ENCODE measurements around the gene WNK2. TPM values are rescaled to one million over a fixed set of nuclear protein-coding genes. Genes with fewer than 3 reads are reported as not detected.

The WNK2 gene
- total RNA-seq, 4 donors from 2014 or later, result 6.2 to 31.9 (median 18.9) TPM

DNA sequence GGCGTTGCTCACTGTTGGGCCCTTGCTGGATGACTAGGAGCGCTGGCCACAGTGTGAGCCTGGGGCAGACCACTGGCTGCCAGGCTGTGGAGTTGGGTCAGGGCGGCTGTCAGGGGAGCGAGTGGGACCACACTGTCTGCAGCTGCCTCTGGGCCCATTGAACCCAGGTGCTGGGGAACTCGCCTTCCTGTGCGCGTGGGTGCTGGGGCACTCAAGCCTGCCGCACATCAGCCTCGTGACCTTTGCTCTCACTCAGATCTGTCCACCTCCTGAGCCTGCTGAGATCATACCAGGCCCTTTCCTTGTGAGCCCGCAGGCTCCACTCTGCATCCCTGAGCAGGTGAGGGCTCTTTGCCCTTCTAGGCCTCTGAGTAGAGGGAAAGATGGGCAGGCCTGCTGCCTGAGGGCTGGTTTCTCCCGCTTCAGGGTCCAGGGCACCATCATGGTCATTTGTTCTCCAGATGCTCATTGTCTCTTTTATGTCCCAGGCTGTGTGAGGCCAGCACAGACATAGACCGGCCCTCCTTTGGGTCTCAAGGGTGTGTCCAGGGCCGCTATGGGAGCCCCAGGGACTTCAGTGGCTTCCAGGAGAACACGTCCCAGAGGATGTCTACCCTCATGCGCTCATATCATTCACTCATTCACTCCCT, 26.5 kb downstream of the WNK2 start:
- H3K4me1 ChIP-seq, result peaks cover 0 to 23% of the 10 kb centered on the region in 2 donors
- DNase-seq, result no peak
- intact Hi-C loops (cut with DNase I; ENCODE audit: low total_unique reads), result no loop called here
- H3K27ac ChIP-seq, result no peak overlapping the region
- no peaks in the 10 kb centered on the region for H3K9me3 ChIP-seq
- H3K27me3 ChIP-seq, result no peaks in the 10 kb centered on the region
- no peaks in the 10 kb centered on the region for H3K36me3 ChIP-seq
- H3K4me3 ChIP-seq, result no peak overlapping the region
- no peak for TF ChIP-seq POLR2A (IDR thresholded peaks at IDR 0.05)
- TF ChIP-seq, protein P1, sequence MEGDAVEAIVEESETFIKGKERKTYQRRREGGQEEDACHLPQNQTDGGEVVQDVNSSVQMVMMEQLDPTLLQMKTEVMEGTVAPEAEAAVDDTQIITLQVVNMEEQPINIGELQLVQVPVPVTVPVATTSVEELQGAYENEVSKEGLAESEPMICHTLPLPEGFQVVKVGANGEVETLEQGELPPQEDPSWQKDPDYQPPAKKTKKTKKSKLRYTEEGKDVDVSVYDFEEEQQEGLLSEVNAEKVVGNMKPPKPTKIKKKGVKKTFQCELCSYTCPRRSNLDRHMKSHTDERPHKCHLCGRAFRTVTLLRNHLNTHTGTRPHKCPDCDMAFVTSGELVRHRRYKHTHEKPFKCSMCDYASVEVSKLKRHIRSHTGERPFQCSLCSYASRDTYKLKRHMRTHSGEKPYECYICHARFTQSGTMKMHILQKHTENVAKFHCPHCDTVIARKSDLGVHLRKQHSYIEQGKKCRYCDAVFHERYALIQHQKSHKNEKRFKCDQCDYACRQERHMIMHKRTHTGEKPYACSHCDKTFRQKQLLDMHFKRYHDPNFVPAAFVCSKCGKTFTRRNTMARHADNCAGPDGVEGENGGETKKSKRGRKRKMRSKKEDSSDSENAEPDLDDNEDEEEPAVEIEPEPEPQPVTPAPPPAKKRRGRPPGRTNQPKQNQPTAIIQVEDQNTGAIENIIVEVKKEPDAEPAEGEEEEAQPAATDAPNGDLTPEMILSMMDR (IDR thresholded peaks at IDR 0.05), result no peak

DNA sequence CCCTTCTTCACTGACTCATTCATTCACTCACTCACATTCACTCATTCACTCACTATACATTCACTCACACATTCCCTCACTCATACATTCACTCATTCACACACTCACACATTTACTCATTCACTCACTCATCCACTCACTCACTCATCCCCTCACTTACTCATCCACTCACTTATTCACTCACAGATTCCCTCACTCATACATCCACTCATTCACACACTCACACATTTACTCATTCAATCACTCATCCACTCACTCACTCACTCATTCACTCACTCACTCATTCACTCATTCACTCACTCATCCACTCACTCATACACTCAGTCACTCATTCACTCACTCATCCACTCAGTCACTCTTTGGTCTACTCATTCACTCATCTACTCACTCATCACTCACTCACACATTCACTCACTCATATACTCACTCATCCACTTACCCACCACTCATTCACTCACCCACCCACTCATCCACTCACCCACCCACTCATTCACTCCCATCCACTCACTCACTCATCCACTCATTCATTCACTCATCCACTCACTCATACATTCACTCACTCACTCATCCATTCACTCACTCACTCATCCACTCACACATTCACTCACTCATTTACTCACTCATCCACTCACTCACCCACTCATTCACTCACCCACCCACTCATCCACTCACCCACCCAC, 27.2 kb downstream of the WNK2 start:
- H3K27ac ChIP-seq, result no peak overlapping the region
- intact Hi-C loops (cut with DNase I; ENCODE audit: low total_unique reads), result no loop called here
- H3K4me1 ChIP-seq, result peaks cover 0 to 17% of the 10 kb centered on the region in 2 donors
- no peaks in the 10 kb centered on the region for H3K27me3 ChIP-seq
- H3K36me3 ChIP-seq, result no peaks in the 10 kb centered on the region
- H3K9me3 ChIP-seq, result no peaks in the 10 kb centered on the region
- no peak overlapping the region for H3K4me3 ChIP-seq
- DNase-seq, result no peak
- no peak for TF ChIP-seq POLR2A (IDR thresholded peaks at IDR 0.05)
- TF ChIP-seq, protein P1 (IDR thresholded peaks at IDR 0.05), result no peak

DNA sequence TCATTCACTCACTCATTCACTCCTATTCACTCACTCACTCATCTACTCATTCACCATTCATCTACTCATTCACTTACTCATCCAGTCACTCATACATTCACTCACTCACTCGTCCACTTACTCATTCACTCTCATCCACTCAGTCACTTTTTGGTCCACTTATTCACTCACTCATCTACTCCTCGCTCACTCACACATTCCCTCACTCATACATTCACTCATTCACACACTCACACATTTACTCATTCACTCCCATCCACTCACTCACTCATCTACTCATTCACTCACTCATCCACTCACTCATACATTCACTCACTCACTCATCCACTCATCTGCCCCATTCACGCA, 27.7 kb downstream of the WNK2 start:
- H3K27ac ChIP-seq, result no peak overlapping the region
- TF ChIP-seq, protein P1 (IDR thresholded peaks at IDR 0.05), result no peak
- TF ChIP-seq POLR2A (IDR thresholded peaks at IDR 0.05), result no peak
- intact Hi-C loops (cut with DNase I; ENCODE audit: low total_unique reads), result no loop called here
- H3K36me3 ChIP-seq, result no peaks in the 10 kb centered on the region
- DNase-seq, result no peak
- H3K9me3 ChIP-seq, result no peaks in the 10 kb centered on the region
- H3K4me1 ChIP-seq, result peaks cover 0 to 15% of the 10 kb centered on the region in 2 donors
- no peak overlapping the region for H3K4me3 ChIP-seq
- H3K27me3 ChIP-seq, result no peaks in the 10 kb centered on the region

DNA sequence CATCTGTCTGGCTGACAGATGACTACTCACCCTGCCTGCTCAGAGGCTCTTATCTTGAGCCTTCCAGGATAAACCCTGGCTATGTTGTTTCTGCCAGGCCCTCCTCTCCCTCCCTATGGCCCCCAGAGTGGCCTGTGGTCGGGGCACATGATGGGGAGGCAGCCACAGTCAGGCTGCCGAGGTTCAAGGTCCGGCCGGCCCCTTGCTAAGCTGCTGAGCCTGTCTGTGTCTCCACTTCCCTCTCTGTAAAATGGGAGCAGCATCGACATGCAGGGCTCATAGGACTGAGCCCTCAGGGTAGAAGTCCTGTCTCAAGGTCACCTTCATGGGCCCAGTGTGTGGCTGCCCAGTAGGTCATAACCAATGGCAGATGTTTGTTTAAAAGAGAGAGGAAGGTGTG, 28.5 kb downstream of the WNK2 start:
- Histone ChIP-seq H3K9me3 (no peaks in the 10 kb centered on the region), H3K4me1 (peaks cover 0 to 7% of the 10 kb centered on the region in 2 donors), H3K36me3 (no peaks in the 10 kb centered on the region), H3K27ac (no peak overlapping the region), H3K27me3 (no peaks in the 10 kb centered on the region), H3K4me3 (no peak overlapping the region)
- intact Hi-C loops (cut with DNase I; ENCODE audit: low total_unique reads), result no loop called here
- TF ChIP-seq, protein P1 (IDR thresholded peaks at IDR 0.05), result no peak
- no peak for TF ChIP-seq POLR2A (IDR thresholded peaks at IDR 0.05)
- DNase-seq, result no peak

DNA sequence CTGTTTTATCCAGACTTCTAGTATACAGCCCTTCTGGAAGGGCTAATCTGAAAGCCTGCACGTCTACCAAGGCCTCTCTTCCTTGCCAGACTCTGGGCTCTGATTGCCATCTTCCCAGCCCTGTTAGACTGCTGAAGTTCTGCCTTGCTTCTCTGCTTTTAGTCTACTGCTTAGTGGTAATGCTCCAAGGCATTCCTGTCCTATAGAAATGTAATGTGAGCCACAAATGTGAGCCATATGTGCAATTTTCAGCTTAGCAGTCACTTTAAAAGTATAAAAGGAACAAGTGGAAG, 32.1 kb downstream of the WNK2 start:
- H3K27me3 ChIP-seq, result no peaks in the 10 kb centered on the region
- no peak overlapping the region for H3K27ac ChIP-seq
- DNase-seq, result no peak
- no peaks in the 10 kb centered on the region for H3K9me3 ChIP-seq
- no peaks in the 10 kb centered on the region for H3K36me3 ChIP-seq
- H3K4me1 ChIP-seq, result no peaks in the 10 kb centered on the region
- no peak for TF ChIP-seq POLR2A (IDR thresholded peaks at IDR 0.05)
- TF ChIP-seq, protein P1 (IDR thresholded peaks at IDR 0.05), result no peak
- H3K4me3 ChIP-seq, result no peak overlapping the region
- intact Hi-C loops (cut with DNase I; ENCODE audit: low total_unique reads), result no loop called here
